ENCODE measurements around the gene MMP28. TPM values are rescaled to one million over a fixed set of nuclear protein-coding genes. Genes with fewer than 3 reads are reported as not detected.
A peak's percentile ranks its signal among the peaks of the same experiment; 100 is the strongest.

The MMP28 gene
- total and polyA plus RNA-seq, 2 donors (not counting 1 experiment from before 2014, with no cell fraction given), result 1.1 to 4.6 TPM

DNA sequence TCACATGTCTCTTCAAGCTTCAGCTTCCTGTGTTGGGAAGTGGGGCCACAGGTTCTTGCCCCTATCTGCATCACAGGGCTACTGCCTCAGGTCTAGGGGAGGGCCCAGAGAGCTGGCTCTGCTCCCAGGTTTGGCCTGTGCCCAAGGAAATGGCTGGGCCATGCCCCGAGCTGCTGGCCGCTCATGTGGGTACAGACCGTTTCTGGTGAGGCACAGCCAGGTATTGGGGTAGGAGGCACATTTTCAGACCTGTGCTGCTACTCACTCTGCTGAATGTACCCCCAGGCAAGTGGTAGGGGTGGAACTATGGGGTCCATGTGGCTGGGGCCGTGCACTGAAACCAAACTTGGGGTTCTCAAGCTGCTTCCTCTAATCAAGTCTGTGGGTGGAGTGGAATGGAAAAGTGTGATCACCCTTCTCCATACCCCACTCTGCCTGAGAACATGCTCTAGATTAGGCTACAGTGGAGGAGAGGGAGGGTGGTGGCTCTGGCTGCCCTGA lies 47.0 kb downstream of the MMP28 start:
- no peak overlapping the region for H3K4me2 ChIP-seq (ENCODE audit: extremely low read depth, insufficient read depth, low read length)
- H3K27me3 ChIP-seq (ENCODE audit: control insufficient read depth, insufficient read depth, low read length), result peaks cover 34% of the 10 kb centered on the region
- no peak overlapping the region for H2AFZ ChIP-seq (ENCODE audit: low read length)
- H3K36me3 ChIP-seq (ENCODE audit: control insufficient read depth, insufficient read depth, low read length), result no peaks in the 10 kb centered on the region
- no peaks in the 10 kb centered on the region for H3K4me1 ChIP-seq (ENCODE audit: control insufficient read depth, extremely low read depth, insufficient read depth, low read length)
- no peaks in the 10 kb centered on the region for H3K9me3 ChIP-seq (ENCODE audit: control insufficient read depth, insufficient read depth, low read depth, low read length)
- no peak overlapping the region for H3K9ac ChIP-seq (ENCODE audit: insufficient read depth, low read length)
- TF ChIP-seq, protein P1, sequence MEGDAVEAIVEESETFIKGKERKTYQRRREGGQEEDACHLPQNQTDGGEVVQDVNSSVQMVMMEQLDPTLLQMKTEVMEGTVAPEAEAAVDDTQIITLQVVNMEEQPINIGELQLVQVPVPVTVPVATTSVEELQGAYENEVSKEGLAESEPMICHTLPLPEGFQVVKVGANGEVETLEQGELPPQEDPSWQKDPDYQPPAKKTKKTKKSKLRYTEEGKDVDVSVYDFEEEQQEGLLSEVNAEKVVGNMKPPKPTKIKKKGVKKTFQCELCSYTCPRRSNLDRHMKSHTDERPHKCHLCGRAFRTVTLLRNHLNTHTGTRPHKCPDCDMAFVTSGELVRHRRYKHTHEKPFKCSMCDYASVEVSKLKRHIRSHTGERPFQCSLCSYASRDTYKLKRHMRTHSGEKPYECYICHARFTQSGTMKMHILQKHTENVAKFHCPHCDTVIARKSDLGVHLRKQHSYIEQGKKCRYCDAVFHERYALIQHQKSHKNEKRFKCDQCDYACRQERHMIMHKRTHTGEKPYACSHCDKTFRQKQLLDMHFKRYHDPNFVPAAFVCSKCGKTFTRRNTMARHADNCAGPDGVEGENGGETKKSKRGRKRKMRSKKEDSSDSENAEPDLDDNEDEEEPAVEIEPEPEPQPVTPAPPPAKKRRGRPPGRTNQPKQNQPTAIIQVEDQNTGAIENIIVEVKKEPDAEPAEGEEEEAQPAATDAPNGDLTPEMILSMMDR (conservative IDR thresholded peaks at IDR 0.05 in 1 of 2, IDR thresholded peaks at IDR 0.05 in 1 of 2; ENCODE audit: low read depth in 1 of 2, low read length in 2 of 2), result no peak
- TF ChIP-seq EZH2 (IDR thresholded peaks at IDR 0.05; ENCODE audit: low read length, missing control alignments), result no peak
- no peak for DNase-seq (ENCODE audit: low read depth in 2 of 2)
- H3K27ac ChIP-seq (ENCODE audit: insufficient read depth, low read length), result no peak overlapping the region
- no peaks in the 10 kb centered on the region for H3K79me2 ChIP-seq (ENCODE audit: control insufficient read depth, insufficient read depth, low read length)
- H4K20me1 ChIP-seq (ENCODE audit: control insufficient read depth, extremely low read depth, insufficient read depth, low read length), result no peaks in the 10 kb centered on the region
- no peak overlapping the region for H3K4me3 ChIP-seq (replicated peaks in 1 of 4; ENCODE audit: control extremely low read depth in 1 of 4, insufficient read depth in 1 of 4, low read depth in 3 of 4, low read length in 4 of 4)

DNA sequence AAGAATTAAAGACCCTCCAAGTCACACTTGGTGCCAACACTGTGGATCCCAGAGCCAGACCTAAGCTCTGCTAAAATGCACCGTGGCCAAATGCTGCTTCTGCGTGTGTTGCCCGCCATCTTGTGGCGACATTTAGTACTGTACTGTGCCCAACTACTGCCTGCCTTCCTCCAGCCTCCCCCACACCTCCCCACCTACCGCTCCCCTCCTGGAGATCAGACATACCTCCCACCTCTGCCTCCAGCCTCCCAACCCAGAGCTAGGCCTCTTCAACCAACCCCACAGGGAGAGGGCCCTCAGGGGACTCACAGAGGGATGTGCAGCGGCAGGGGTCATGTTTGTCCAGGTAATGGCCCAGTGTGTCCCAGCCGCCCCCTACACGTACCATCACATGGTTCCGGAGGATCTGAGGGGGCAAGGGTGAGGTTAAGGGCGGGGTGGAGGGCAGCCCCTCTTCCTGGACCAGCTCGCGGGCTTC lies 47.9 kb downstream of the MMP28 start:
- Histone ChIP-seq H3K79me2 (ENCODE audit: control insufficient read depth, insufficient read depth, low read length) (no peaks in the 10 kb centered on the region), H3K27ac (ENCODE audit: insufficient read depth, low read length) (no peak overlapping the region), H4K20me1 (ENCODE audit: control insufficient read depth, extremely low read depth, insufficient read depth, low read length) (no peaks in the 10 kb centered on the region), H3K36me3 (ENCODE audit: control insufficient read depth, insufficient read depth, low read length) (no peaks in the 10 kb centered on the region), H3K9me3 (ENCODE audit: control insufficient read depth, insufficient read depth, low read depth, low read length) (no peaks in the 10 kb centered on the region), H3K4me3 (replicated peaks in 1 of 4; ENCODE audit: control extremely low read depth in 1 of 4, insufficient read depth in 1 of 4, low read depth in 3 of 4, low read length in 4 of 4) (no peak overlapping the region), H3K4me1 (ENCODE audit: control insufficient read depth, extremely low read depth, insufficient read depth, low read length) (no peaks in the 10 kb centered on the region), H3K9ac (ENCODE audit: insufficient read depth, low read length) (no peak overlapping the region), H3K4me2 (ENCODE audit: extremely low read depth, insufficient read depth, low read length) (no peak overlapping the region), H2AFZ (ENCODE audit: low read length) (no peak overlapping the region), H3K27me3 (ENCODE audit: control insufficient read depth, insufficient read depth, low read length) (peaks cover 37% of the 10 kb centered on the region)
- peak; percentile 59 to 83 for DNase-seq (ENCODE audit: low read depth in 2 of 2)
- TF ChIP-seq EZH2 (IDR thresholded peaks at IDR 0.05; ENCODE audit: low read length, missing control alignments), result no peak
- TF ChIP-seq, protein P1 (conservative IDR thresholded peaks at IDR 0.05 in 1 of 2, IDR thresholded peaks at IDR 0.05 in 1 of 2; ENCODE audit: low read depth in 1 of 2, low read length in 2 of 2), result peak; percentile 76 to 87

DNA sequence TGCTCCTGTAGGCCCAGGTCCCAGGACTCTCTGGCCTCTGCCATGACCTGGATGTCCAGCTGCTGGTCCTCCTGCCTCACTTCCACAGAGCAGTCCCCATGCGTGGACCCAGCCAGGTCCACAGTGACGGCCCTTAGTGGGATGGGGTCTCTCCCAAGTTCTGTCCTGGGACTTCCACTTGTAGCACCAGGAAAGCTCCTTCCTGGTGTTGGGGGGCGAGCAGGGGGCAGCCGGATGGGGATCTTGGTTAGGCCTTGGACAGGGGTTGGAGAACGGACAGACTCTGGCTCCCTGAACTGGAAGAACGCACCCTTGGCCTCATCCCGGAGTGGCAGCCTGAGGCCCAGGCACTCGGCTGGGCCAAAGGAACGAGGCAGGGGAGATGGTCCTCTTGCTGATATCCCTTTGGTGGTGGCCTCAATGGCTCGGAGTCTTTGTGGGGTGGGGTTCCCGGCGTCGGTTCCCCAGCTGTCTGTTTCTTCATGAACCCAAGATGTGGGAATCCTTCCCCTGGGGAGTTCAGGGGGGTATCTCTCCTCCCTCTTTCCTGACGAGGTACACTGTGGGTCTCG lies 49.6 kb downstream of the MMP28 start:
- no peaks in the 10 kb centered on the region for H4K20me1 ChIP-seq (ENCODE audit: control insufficient read depth, extremely low read depth, insufficient read depth, low read length)
- DNase-seq (ENCODE audit: low read depth in 2 of 2), result no peak
- peaks cover 43% of the 10 kb centered on the region for H3K27me3 ChIP-seq (ENCODE audit: control insufficient read depth, insufficient read depth, low read length)

More for the DNA sequence above, 49.6 kb downstream of the MMP28 start:
- Histone ChIP-seq H3K36me3 (ENCODE audit: control insufficient read depth, insufficient read depth, low read length) (no peaks in the 10 kb centered on the region), H2AFZ (ENCODE audit: low read length) (no peak overlapping the region), H3K9me3 (ENCODE audit: control insufficient read depth, insufficient read depth, low read depth, low read length) (no peaks in the 10 kb centered on the region), H3K27ac (ENCODE audit: insufficient read depth, low read length) (no peak overlapping the region), H3K4me3 (replicated peaks in 1 of 4; ENCODE audit: control extremely low read depth in 1 of 4, insufficient read depth in 1 of 4, low read depth in 3 of 4, low read length in 4 of 4) (no peak overlapping the region), H3K9ac (ENCODE audit: insufficient read depth, low read length) (no peak overlapping the region), H3K79me2 (ENCODE audit: control insufficient read depth, insufficient read depth, low read length) (no peaks in the 10 kb centered on the region), H3K4me1 (ENCODE audit: control insufficient read depth, extremely low read depth, insufficient read depth, low read length) (no peaks in the 10 kb centered on the region), H3K4me2 (ENCODE audit: extremely low read depth, insufficient read depth, low read length) (no peak overlapping the region)
- TF ChIP-seq EZH2 (IDR thresholded peaks at IDR 0.05; ENCODE audit: low read length, missing control alignments), result no peak
- TF ChIP-seq, protein P1 (conservative IDR thresholded peaks at IDR 0.05 in 1 of 2, IDR thresholded peaks at IDR 0.05 in 1 of 2; ENCODE audit: low read depth in 1 of 2, low read length in 2 of 2), result no peak
